NCI-H1048 (cell line): ENCODE measurements around the gene GNG2.

ENCODE experiments used
- DNase-seq: peaks from one replicate; lab custom pipeline; 2025; lab: John Stamatoyannopoulos, UW

The GNG2 gene

DNA sequence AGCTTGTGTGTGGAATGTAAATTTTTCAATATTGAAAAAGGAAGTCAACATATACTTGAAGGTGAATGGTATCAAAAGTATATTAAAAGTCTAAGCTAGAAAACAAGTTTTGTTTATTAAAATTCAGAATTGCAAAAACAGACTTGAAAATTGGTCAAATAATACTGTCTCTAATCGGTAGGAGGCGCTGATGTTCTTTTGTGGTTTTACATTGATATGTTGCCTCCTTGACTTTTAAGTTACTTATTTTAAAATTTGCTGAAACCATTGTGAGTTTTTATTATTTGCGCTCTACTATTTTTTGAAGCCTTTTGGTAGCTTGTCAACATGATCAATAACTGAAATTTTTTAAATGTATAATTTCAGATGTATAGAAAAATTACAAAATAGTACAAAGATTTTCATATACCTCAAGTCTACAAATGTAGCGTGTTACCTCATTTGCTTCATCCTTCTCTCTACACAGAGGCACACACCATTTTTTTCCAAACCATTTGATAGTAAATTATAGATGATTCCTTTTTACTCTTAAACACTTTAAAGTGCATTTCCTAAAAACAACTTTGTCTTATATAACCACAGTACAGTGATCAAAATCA, 135.8 kb downstream of the GNG2 start:
- DNase-seq = no peak

DNA sequence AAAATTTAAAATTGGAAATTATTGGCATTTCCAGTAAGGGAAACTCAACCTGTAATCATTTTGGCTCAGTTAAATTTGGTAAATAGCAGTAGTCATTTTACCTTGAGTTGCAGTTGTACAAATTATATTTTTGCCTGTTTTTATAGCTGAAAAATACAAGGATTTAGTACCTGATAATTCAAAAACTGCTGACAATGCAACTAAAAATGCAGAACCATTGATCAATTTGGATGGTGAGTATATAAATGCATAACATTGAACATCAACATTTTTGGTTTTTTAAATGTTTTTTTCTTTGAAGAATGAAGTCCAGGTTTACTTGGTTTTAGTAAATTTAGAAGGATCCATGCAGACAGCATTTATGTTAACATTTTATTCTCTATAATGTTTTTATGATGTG, 137.9 kb downstream of the GNG2 start:
- no peak for DNase-seq

DNA sequence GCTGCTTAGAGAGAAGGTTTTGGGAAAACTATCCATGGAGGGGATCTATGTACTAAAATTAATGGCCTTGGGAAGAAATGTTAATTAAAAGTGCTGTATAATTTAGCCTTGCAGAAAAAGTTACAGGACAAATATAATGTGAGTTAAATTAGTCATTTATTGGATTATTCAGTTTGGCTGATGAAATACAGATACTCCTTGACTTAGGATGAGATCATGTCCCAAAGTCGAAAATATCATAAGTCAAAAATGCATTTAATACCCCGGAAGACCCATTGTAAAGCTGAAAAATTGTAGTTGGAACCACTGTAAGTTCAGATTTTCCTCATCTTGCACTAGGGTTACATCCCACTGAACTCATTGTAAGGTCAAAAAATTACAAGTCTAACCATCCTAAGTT, 138.7 kb downstream of the GNG2 start:
- DNase-seq = no peak

GRCh38 chr14:52000019-52000582, 139.7 kb downstream of the GNG2 start:
- no peak for DNase-seq

DNA sequence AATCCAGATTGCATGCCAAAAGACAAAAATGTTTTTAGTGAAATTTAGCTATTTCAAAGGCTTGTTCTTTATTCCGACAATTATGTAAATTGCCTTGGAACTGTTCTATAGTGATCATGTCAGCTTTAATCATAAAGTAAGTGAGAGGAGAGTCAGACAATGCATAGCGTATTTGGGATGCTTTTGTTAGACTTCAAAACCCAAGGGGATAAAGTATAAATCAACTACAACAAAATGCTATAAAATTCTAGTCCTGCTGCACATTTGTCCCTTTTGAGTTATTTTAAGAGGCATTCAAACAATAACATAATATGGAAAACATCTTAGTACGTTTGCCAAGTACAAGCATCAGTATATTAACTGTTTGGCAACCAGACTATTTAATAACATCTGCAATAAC, 140.3 kb downstream of the GNG2 start:
- no peak for DNase-seq

- DNase-seq = no peak
Measured at GRCh38 chr14:52002542-52002941, 142.1 kb downstream of the GNG2 start.

DNA sequence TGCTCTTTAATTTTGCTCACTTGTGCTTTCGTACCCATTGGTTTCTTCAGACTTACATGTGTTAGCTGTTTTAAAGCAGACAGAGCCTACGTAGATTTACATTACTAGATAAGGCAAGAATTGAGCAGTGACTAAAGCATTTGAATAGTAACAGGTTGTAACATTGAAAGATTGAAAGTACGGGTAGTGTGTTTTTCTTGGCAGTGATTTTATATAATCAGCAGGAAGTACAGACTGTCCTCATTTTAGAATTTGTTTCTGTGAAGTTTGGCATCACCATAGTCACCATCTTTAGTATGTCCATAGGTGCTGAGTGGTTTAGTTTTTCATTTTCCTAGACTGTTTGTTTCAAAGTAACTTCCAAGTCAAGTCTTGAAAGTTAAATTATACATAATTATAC, 142.9 kb downstream of the GNG2 start:
- no peak for DNase-seq

DNA sequence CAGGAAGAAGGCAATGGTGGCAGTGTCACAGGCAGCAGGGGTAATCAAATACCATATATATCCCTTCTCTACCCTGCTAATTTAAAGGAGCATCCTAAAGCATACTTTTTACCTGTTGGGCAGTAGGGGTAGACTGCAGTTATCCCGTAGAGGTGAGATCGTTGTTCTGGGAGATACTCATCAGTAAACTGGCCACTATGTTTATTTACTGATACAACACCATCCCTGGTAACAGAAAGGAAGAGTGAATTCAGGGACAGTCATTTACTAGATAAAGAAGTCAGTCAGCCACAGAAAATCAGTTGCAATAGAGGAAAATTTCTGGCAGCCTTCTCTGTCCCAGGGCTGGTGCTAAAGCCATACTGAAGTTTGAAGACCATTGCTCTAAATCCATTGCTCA, 145.2 kb downstream of the GNG2 start:
- no peak for DNase-seq

- no peak for DNase-seq
Measured at GRCh38 chr14:52006361-52006760, 145.9 kb downstream of the GNG2 start.

DNA sequence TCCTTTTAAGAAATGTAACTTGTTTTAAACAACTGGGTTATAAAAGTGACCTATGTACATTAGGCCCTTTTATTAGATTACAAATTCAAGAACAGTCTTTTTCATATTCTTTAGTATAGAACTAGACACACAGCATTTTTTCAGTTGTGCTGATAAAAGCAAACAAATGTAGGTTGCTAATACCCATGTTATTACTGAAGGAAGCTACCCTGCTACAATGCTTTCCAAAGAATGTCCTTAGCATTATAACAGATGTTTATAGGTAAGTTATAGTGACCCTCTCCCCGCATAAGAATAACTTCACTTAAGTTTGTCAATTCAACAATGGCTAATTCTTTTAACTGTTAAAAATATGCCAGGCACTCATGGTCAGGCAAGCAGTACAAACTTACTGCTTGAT, 146.8 kb downstream of the GNG2 start:
- DNase-seq = no peak

GRCh38 chr14:52007637-52008036, 147.2 kb downstream of the GNG2 start:
- DNase-seq = no peak

DNA sequence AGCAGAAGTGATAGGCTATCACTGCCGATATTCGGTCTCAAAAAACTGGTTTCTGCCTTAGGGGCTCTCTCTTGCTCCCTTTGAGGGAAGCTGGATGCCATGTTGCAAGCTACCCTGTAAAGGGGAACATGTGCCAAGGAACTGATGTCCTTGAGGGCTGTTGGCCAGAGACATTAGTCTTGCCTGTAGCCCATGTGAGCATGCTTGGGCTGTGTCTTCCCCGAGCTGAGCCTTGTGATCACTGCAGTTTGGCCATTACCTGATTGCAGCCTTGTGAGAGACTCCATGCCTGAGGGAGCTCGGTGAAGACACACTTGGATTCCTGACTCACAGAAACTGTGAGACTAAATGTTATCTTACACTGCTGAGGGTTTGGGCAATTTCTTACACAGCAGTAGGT, 147.7 kb downstream of the GNG2 start:
- DNase-seq = no peak

DNA sequence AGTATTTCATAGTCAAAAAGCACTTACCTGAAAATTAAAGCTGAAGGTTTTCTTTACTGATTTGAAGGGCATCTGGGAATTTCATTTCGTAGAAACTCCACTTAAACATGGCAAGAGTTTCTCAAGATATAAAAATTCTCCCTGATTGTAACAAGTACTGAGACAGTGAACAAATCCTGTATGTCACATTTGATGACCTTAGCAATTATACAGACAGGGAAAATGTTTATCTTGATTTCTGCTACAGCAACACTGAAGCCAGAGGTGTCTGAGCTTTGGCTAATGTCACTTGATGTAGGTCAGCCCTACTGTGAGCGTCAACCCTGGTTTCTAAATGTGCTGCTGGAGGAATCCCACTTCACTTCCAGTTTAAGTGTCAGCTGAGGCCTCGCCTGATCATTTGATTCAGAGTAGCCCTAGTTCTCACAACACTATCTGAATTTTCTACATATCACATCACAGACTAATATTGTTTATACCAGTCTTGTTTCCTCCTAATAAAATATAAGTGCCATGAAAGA, 149.8 kb downstream of the GNG2 start:
- no peak for DNase-seq

DNA sequence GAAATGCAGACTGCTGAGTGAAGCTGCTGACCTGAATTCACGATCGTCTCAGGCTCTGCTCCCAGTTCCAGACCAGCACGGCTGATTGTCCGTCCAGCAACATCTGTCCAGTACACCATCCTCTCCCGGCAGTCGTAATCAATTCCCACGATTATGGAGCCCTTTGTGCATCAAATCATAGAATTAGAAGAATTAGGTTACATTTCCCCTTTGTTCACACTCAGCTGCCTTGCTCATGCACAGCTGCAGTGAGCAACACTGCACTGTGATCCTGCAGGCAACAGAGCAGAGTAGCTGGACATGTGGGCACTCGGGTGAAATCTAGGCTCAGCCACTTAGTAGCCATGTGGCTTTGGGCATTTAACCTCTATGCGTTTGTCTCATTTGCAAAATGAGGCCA, 151.1 kb downstream of the GNG2 start:
- no peak for DNase-seq

GRCh38 chr14:52012635-52013034, 152.2 kb downstream of the GNG2 start:
- no peak for DNase-seq

- no peak for DNase-seq
Measured at GRCh38 chr14:52013984-52014600, 153.7 kb downstream of the GNG2 start.

DNA sequence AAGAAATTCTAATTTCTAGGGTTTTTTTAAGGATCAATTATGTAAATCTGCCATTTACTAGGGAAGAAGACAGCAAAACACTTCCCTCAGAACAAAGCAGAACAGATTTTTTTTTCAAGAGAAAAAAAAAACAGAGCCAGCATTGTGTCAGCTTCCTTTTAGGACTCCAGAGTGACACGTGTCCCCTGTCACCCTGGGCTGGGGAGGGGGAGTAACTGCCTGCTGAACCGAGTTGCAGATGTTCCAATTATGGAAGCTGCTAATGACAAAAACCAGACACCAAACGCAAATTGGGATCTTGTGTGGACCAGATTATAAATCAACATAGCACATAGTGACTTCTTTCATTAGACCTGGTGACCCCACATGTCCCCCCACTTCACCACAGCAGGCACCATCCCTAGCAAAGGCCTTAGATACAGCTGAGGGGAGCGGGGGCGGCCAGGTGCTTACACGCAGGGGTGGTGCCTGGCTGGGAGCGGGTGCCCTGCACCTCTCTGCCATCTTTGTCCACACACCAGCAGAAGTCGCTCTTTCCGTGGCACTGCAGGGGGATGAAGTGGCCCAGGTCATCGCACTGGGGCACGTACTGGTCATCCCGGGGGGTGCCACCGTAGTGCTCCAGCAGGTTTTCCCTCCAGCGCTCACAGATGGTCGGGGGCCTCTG, 154.3 kb downstream of the GNG2 start:
- no peak for DNase-seq

DNA sequence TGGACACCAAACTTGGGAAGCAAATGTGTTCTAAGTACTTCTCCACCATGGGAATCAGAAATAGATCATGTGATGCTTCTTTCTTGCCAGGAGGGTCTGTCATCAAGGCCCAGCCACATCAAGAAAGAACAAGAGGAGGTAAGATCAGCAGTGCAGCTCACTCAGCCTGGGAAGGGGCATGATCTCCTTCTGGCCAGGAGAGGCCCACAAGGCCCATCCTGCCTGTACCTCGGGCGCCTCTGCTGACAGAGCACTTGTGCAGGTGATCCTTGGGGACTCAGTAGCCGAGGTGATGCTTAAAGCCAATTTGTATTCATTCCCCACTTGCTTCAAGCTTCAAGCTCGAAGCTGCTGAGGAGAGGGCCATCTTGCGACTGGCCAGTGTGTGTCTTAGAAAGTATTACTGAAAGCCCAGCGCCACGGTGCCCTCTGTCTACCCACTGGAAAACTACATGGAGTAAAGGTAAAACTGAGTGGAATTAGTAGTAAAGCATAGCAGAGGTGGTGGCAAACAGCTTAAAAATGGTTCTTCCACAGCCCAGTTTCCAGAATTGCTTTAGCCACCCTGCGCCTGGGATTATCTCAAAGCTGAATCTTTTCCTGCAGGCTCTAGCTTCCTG, 155.1 kb downstream of the GNG2 start:
- DNase-seq = no peak

GRCh38 chr14:52018252-52018651, 157.8 kb downstream of the GNG2 start:
- no peak for DNase-seq

DNA sequence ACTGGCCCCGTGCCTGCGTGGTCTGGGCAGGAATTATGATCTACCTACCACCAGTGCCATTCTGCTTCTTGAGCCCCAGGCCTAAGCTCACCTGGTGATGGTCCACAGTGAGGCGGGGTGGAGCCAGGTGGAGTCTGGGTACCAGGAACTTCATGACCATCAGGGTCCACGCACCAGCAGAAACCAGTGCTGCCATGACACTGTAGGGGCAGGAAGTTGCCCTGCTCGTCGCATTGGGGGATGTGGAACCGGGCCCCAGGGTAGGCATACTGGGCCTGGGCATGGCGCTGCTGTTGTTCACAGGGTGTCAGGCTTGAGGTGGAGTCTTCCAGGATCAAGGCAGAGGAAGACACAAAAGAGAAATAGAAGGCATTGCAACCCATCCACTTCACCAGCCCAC, 158.6 kb downstream of the GNG2 start:
- DNase-seq = no peak
